Measurements from ENCODE around the gene SLFN11.

DNA sequence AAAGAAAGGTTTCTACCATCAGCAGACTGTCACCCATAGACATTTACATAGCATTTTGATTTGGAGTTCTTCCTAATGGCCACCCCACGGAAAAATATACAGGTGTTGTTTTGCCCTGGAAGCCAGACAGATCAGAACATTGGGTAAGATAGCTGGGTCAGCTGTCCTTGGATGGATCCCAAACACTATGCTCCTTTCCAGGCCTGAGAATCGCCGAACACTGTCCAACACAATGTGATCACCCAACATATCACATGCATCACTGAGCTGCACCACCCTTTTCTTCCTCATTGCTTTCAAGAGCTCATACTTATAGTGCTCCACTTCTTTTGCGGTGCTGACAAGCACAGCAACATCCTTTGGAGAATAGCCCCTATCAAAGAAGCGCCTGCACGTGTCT, 21.1 kb downstream of the SLFN11 start:
- TF ChIP-seq POLR2A (IDR thresholded peaks at IDR 0.05; ENCODE audit: low read length) (no peak), GATA1 (IDR thresholded peaks at IDR 0.05; ENCODE audit: low read depth, low read length) (no peak)
